Measurements from ENCODE around the gene APBA2.
"Not testable (repeated sequence)": the region's sequence is repeated elsewhere in the genome, so short reads cannot be mapped to it uniquely, and the experiment has no call there.

The APBA2 gene

GRCh38 chr15:28885630-28886430 is at the start of gene APBA2:
Gene APBA2 (plus strand): TSS chr15:28885974. CDS start chr15:29053885, 167,911 bp downstream.
- DNase-seq, result peak; percentile 69

GRCh38 chr15:28840285-28840684 is 45.5 kb upstream of the APBA2 start:
- not testable (repeated sequence) for DNase-seq

GRCh38 chr15:28842210-28842609 is 43.6 kb upstream of the APBA2 start:
- DNase-seq, result peak; percentile 13

- DNase-seq, result peak; percentile 4
Measured at GRCh38 chr15:28843520-28843919, 42.3 kb upstream of the APBA2 start.

GRCh38 chr15:28844147-28844546 is 41.6 kb upstream of the APBA2 start:
- peak; percentile 15 for DNase-seq

GRCh38 chr15:28847247-28847646 is 38.5 kb upstream of the APBA2 start:
- DNase-seq, result not testable (repeated sequence)

- DNase-seq, result peak; percentile 20
Measured at GRCh38 chr15:28847959-28848358, 37.8 kb upstream of the APBA2 start.

GRCh38 chr15:28848521-28848920 is 37.3 kb upstream of the APBA2 start, which contains the start of gene GOLGA6L7:
Gene GOLGA6L7 (minus strand): TSS chr15:28848644. CDS start chr15:28848549, 95 bp downstream.
- peak; percentile 24 for DNase-seq

- DNase-seq, result not testable (repeated sequence)
Measured at GRCh38 chr15:28849271-28849670, 36.5 kb upstream of the APBA2 start.

- not testable (repeated sequence) for DNase-seq
Measured at GRCh38 chr15:28849766-28850165, 36.0 kb upstream of the APBA2 start.

- DNase-seq, result peak; percentile 18
Measured at GRCh38 chr15:28853654-28854053, 32.1 kb upstream of the APBA2 start.

GRCh38 chr15:28854578-28854977 is 31.2 kb upstream of the APBA2 start:
- not testable (repeated sequence) for DNase-seq

GRCh38 chr15:28861031-28861534 is 24.7 kb upstream of the APBA2 start:
- no peak for DNase-seq

GRCh38 chr15:28861589-28862293 is 24.0 kb upstream of the APBA2 start:
- DNase-seq, result not testable (repeated sequence)

GRCh38 chr15:28868744-28869345 is 16.9 kb upstream of the APBA2 start:
- DNase-seq, result no peak

- DNase-seq, result no peak
Measured at GRCh38 chr15:28871168-28871567, 14.6 kb upstream of the APBA2 start.

- no peak for DNase-seq
Measured at GRCh38 chr15:28873006-28873405, 12.8 kb upstream of the APBA2 start.

GRCh38 chr15:28873585-28874190 is 12.1 kb upstream of the APBA2 start:
- DNase-seq, result no peak

GRCh38 chr15:28875461-28876000 is 10.2 kb upstream of the APBA2 start:
- no peak for DNase-seq

- no peak for DNase-seq
Measured at GRCh38 chr15:28876131-28876844, 9.5 kb upstream of the APBA2 start.

- no peak for DNase-seq
Measured at GRCh38 chr15:28876845-28877185, 9.0 kb upstream of the APBA2 start.

- DNase-seq, result no peak
Measured at GRCh38 chr15:28878209-28878608, 7.6 kb upstream of the APBA2 start.
